GM18508 (cell line): Measurements from ENCODE around the gene AP1M2.
"Not testable (repeated sequence)": the region's sequence is repeated elsewhere in the genome, so short reads cannot be mapped to it uniquely, and the experiment has no call there.

Experiments
- ATAC-seq: cut with Tn5 transposase; IDR thresholded peaks from one replicate; pipeline ENCODE4 v1.9.1; 2021; ENCODE audit warnings: moderate number of reproducible peaks; ENCODE audit not compliant: insufficient read depth, unreplicated experiment

Gene AP1M2

DNA sequence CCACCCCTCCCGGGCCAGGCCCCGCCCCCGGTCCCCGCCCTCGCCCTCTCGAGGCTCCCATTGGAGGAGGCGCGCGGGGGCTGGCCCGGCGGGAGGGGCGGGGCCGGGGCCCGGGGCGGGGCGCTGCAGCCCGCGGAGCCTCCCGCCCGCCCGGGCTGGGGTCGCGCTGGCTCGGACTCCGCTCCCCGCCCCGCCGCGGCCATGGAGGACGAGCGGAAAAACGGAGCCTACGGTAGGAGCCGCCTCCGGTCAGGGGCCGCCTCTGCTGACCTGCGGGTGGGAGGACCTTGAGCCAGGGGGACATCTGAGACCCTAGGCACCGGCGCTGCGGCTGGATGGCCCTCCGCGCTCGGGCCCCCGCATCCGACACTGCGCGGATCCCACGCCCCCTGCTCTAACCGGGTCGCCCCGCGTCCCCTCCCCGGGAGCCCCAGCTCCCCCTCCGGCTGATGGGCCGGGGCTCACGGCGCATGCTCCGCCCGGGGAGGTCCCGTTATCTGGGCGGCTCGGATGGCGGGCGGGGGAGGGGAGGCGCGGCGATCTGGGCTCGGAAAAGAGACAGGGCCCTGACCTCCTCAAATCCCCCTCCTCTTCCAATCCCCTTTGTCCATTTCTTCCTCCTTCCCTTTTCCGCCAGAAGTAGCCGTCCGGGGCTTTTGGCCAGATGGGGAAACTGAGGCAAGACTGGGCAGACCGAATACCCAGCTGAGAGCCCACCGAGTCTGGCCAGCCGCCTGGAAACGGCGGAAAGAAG lies 15.4 kb upstream of the AP1M2 start:
- ATAC-seq: no peak

DNA sequence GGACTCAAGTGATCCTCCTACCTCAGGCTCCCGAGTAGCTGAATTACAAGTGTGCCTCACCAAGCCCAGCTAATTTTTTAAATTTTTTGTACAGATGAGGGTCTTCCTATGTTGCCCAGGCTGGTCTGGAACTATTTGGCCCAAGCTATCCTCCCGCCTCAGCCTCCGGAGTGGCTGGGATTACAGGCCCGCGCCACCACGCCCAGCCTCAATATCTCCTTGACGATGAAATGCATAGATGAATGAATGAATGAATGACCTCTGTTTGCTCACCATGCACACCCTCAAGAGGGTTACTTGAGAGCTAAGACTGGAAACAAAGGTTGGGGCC lies 14.9 kb upstream of the AP1M2 start:
- ATAC-seq: no peak

DNA sequence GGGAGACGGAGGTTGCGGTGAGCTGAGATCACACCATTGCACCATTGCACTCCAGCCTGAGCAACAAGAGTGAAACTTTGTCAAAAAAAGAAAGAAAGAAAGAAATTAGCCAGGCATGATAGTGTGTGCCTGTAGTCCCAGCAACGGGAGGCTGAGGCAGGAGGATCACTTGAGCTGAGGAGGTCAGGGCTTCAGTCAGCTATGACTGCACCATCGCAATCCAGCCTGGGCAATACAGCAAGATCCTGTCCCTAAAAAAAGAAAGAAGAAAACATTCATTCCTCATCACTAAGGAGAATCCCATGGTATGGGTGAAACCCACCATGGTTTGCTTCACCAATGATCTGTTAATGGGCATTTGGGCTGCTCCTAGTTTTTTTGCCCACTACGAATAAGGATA lies 13.0 kb upstream of the AP1M2 start:
- ATAC-seq: no peak

DNA sequence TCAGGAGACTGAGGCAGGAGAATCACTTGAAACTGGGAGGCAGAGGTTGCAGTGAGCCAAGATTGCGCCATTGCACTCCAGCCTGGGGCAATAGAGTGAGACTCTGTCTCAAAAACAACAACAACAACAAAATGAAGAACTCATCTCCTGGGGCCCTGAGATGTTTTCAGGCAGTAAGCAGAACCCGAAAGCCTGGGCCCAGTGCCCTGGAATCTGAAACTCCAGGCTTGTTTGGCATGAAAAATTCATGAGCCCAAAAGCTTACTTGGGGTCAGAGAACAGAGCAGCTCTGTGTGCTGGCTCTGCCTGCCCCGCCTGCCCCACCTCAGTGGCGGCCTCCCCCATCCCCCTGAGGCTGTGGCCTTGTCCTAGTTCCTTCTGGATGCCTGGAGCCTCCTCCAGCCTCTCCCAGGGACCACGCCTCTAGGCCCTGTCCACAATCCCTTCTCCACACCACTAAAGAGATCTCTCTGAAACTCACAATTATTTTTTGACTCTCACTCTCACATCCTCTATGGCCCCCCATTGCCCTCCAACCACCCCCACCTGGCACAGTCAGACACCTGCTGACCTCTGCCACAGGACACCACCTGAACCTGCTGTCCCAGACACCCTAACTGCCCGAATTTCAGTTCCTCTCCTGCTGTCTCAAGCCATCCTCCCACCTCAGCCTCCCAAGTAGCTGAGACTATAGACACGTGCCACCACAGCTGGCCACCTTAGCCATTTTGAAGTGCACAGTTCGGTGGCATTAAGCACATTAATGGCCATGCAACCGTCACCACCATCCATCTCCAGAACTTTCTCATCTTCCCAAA lies 6.9 kb upstream of the AP1M2 start:
- ATAC-seq: no peak

DNA sequence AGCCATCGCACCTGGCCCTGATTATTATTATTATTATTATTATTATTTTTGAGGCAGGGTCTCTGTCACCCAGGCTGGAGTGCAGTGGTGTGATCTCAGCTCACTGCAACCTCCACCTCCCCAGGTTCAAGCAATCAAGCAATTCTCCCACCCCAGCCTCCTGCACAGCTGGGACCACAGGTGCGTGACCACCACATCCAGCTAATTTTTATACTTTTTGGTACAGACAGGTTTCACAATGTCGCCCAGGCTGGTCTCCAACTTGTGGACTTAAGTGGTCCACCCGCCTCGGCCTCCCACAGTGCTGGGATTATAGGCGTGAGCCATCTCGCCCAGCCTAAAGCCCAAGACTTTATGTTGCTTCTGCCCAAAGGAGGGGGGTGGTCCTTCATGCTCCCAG lies 6.0 kb upstream of the AP1M2 start:
- no peak for ATAC-seq

DNA sequence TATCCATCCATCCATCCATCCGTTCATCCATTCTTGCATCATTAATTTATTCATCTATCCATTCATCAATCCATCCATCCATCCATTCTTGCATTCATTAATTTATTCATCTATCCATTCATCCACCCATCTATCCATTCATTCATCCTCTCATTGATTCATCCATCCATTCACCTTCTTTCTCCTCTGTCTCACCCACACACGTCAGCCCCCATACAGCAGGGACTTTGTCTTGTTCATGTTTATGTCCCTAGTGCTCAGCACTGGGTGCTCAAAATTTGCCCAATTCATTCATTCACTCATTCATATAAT lies 683 bp upstream of the AP1M2 start:
- ATAC-seq: no peak

DNA sequence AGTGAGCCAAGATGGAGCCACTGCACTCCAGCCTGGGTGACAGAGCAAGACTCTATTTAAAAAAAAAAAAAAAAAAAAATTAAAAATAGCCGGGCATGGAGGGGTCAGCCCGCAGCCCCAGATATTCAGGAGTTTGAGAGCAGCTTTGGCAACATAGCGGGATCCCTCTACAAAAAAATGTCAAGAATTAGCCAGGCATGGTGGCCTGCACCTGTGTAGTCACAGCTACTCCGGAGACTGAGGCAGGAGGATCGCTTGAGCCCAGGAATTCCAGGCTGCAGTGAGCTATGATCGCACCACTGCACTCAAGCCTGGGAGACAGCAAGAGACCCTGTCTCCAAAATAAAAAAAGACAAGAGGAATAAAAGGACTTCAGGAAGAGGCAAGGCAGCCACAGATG lies 716 bp downstream of the AP1M2 start:
- ATAC-seq: no peak

DNA sequence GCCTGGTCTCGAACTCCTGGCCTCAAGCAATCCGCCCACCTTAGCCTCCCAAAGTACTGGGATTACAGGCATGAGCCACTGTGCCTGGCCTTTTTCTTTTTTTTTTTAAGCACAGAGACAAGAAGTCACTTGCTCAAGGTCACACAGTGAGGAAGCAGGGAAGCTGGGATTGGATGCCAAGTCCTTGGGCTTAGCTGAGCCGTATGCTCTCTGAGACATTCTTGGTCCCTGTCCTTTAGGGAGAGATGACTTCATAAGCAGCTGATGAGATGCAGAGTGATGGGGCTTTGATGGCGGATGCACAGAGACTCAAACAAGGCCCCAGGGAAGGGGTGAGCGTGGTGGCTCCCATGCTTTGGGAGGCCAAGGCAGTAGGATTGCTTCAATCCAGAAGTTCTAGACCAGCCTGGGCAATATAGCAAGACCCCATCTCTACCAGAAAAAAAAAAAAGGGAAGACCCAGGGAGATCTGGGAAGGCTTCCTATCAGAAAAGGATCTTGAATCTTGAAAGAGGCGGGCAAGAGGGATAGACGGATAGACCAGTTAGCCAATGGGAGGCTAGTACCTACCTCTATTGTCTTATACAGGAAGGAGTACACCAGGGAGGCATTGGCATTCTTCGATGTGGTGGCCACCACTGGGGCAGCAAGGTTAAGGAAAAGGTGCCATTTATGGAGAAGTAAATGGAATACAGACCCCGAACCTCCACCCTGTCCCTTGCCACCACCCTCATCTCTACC lies 3.9 kb downstream of the AP1M2 start:
- no peak for ATAC-seq

DNA sequence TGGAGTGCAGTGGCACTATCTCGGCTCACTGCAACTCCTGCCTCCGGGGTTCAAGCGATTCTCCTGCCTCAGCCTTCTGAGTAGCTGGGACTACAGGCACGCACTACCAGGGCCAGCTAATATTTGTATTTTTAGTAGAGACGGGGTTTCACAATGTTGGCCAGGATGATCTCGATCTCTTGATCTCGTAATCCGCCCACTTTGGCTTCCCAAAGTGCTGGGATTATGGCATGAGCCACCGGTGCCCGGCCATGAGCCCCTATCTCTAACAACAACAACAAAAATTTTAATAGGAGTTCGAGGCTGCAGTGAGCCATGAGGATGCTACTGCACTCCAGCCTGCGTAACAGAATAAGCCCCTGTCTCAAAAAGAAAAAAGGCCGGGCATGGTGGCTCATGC lies 5.0 kb downstream of the AP1M2 start:
- ATAC-seq: no peak

DNA sequence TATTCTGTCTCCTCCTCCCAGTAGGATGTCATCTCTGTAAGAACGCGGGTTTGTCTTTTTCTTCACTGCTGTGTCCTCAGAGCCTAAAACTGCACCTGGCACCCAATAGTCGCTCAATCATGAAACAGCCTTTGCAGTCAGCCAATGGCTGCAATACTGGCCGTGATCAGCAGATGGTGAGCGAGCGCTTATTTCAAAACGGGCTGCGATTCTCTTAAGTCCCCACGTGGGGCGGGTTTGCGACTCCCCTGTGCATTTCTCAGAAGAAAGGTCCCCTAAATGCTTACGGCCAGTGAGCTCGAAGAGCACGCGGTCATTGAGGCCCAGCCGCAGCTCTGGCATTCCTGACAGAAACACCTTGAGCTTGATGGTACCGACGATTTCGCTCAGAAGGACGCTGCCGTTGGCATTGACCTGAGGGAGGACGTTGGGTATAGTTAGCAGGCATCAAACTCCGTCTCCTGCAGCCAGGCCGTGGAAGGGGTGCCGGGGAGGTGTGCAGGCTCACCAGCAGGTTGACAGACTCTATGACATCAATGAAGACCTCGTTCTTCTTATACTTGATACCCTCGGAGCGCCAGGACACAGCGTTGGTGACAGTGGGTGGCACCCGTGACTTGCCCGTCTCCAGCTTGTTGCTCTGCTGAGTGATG lies 6.0 kb downstream of the AP1M2 start:
- ATAC-seq: no peak

DNA sequence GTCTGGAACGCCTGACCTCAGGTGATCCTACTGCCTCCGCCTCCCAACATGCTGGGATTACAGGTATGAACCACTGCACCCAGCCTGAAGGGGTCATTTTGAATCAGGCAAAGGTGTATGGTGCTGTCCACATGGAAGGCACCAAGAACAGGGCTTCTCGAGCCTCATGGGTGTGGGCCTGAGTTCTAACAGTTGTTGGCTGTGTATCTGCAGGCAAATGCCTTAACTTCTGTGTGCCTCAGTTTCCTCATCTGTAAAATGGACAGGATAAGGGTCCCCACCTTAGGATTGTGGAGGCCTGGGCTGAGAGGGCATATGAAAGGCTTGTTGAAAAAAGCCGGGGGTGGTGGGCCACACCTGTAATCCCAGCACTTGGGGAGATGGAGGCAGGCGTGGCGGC lies 9.2 kb downstream of the AP1M2 start:
- no peak for ATAC-seq

DNA sequence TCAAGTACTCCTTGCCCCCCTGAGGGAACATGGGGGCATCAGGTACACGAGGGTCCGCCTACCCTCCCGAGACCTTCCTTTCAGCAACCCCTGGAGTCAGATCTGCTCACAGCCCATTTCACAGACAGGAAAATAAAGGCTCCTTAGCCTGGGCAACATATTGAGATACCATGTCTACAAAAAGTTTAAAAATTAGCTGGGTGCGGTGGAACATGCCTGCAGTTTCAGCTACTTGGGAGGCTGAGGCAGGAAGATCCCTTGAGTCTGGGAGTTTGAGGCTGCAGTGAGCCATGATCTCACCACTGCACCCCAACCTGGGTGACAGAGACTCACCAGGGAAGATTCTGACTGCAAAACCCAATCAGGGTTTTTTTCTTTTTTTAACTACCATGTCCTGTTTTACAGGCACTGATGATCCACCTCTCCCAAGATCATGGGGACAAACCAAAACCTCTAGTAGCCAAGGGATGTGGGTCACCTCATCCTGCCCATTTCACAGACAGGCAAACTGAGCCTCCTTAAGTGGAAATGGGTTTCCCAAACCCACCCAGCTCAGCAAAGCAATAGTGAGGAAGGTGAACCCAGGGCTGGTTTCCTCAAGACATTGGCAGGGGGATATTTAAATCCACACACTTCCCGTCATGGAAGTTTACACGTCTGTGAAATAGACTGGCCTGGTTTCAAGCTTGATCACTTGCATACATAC lies 11.9 kb downstream of the AP1M2 start:
- ATAC-seq: no peak

DNA sequence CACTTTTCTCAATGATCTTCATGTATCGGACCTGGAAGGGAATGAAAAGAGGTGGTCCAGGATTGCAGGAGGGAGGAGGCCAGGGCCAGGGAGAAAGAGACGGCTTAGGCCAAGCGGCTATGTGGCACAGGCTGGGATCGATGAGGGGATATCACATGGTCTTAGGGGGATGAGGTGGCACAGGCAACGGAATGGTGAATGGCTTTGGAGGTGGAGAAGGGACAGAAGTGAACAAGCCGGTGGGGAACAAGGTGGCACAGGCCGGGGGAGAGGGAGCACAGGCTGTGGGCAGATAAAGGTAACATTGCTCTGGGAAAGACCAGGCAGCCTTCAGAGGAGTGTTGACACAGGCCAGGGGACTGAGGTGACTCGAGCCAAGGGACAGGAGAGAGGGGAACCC lies 12.7 kb downstream of the AP1M2 start:
- ATAC-seq: no peak

DNA sequence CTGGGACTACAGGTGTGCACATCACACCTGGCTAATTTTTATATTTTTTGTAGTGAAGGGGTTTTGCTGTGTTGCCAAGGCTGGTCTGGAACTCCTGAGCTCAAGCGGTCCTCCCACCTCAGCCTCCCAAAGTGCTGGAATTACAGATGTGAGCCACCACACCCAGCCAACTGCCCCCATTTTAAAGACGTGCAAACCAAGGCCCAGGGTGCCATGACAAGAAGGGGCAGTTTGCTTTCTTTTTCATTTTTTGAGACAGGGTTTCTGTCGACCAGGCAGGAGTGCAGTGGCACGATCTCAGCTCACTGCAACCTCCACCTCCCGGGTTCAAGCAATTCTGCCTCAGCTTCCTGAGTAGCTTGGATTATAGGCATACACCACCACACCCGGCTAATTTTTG lies 13.3 kb downstream of the AP1M2 start:
- not testable (repeated sequence) for ATAC-seq

DNA sequence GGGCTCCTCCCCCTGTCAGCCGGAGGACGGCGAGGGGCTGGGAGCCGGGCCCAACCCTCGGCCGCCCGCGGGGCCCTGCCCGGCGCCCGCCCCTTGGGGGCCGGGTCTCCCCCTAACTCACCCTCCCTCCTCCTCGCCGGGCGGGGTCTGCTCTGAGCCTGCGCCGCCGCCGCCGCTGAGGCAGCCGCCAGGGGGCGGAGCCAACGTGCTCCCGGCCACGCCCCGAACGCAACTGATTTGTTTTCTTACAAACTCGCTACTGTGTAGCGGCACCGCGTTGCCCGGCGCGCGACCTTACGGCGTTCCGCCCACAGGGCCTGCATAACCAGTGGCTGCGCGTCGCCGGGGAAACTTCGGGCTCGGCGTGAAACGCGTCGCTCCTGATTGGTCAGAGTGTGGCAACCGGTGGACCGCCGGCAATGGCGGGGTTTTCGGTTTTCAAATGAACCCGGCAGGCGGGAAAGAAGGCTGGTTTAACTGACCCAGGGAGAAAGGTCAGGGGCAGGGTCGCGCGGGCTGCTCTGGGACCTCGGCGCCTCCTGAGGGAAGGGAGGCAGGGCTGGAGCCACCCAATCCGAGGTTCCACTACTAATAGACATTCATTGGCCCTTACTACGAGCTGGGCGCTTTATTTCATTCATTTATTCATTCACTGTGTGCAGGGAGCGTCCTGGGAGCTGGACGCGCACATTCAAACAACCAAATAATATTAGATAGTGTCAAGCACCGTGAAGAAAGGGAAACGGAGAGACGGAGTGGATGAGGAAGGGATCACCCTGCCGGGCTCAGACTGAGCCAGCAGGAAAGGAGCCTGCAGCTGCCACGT lies 18.1 kb downstream of the AP1M2 start, which contains the start of gene CDKN2D:
Gene CDKN2D, minus strand, starts transcription at position 154 of the 826 bp plus-strand sequence. CDS start 326 bp downstream, outside the sequence.
- peak; percentile 49 for ATAC-seq

DNA sequence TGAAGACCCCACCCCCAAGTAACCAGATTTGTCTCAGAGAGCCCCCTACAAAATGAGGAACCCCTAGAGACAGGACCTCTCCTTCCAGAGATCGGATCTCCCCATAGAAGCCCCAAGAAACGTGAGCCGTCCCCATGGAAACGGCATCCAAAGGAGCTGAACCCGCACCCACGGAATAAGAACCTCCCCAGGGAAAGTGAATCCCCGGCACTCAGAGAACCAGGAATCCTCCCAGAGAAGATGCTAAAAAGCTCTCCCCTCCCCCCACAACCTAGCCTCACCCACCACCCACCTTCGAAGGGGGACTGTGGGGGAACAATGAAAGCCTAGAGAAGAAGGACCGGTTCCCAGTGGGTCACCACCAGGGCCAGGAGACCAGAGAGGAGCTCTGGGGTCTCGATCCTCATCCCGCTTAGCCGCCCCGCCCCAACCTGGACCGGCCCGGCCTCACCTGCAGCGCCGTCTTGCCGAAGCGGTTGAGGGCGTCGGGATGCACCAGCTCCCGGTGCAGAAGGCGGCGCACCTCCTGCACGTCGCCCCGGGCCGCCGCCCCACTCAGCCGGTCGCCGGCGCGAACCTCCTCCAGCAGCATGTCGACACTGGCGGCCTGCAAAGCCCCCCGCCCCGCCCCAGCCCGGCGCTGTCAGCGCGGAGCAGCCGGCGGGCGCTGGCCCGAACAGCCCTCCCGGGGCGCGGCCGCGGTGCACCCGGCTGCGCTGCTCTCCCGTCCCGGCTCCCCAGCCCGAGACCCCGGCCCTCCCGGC lies 18.9 kb downstream of the AP1M2 start:
- no peak for ATAC-seq

DNA sequence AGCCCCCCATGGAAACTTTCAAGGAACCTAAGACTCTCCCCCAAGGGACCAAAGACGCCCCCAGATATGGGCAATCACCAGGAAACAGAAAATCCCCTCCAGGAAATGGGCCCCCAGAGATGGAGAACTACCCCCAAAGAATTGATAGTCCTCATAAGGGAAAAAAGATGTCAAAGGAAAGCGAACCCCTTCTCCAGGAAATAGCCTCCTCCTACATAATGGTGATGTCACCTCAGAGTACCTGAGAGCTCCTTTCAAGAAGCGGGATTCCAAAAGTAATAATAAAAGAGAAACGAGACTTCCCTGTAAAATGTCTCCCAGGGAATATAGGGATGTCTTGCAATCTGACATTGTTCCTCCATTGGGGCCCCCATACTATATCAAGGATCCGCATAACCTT lies 19.5 kb downstream of the AP1M2 start:
- no peak for ATAC-seq

DNA sequence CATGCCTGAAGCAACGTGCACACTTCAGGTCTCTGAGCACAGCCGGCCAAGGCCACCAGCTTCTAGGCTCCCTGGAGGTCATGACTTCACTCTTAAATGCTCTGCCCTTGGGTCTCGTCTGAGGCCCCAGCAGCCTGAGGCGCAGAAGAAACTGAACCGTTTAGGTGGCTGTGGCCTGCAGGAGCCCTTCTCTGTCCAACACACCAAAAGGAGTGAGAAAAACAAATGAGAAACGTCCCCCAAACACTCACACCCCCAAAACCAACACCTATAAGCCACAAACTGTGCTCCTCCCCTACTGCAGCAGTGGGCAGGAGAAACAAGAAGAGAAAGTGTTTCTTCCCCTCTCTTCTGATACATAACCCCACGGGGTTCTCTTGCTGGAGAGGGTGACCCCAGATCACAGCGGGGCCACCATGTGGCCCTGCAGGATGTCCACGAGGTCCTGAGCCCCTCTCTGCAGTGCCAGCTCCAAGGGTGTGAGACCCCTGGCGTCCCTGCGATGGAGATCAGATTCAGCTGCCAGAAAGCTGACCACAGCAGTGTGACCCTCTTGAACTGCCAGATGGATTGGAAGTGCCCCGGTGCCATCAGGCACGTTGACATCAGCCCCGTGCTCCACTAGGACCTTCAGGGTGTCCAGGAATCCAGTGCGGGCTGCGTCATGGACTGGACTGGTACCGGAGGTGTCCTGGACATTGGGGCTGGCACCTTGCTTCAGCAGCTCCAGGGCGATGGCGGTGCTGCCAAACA lies 20.3 kb downstream of the AP1M2 start:
- peak; percentile 36 for ATAC-seq
